K562 (cell line): ENCODE results near the gene SANBR. TPM values are rescaled to one million over a fixed set of nuclear protein-coding genes. Genes with fewer than 3 reads are reported as not detected.

Source experiments
- DACH1 ChIP-seq: fragments of 450-650 bp; IDR thresholded peaks from 2 replicates; pipeline ENCODE4 v1.6.1; 2018; ENCODE audit not compliant: partially characterized antibody
- ETV5 ChIP-seq: sonication (generic); formaldehyde crosslinking; IDR thresholded peaks from 2 replicates; pipeline ENCODE4 v1.4.0; 2020; ENCODE audit warnings: low read depth, mild to moderate bottlenecking, missing genetic modification reagents
- NR1H2 ChIP-seq: sonication (generic); formaldehyde crosslinking; IDR thresholded peaks from 2 replicates; pipeline ENCODE4 v1.4.0; 2020; ENCODE audit warnings: mild to moderate bottlenecking, missing genetic modification reagents
- RHOXF2B ChIP-seq: fragments of 250-450 bp; sonication (Bioruptor Pico); conservative IDR thresholded peaks from 2 replicates; pipeline ENCODE4 v1.5.1; 2021
- TEAD1 ChIP-seq, 2 experiments: fragments of 450-650 bp in 1 of 2; sonication (generic) in 1 of 2; formaldehyde crosslinking; IDR thresholded peaks; 2 replicates each; pipeline versions ENCODE4 v1.4.0 to v1.8.0; 2020 to 2022; ENCODE audit warnings: mild to moderate bottlenecking in 2 of 2, missing genetic modification reagents in 1 of 2
- ZBTB11 ChIP-seq, 3 experiments: fragments of 200-800 bp in 1 of 3; fragments of 250-450 bp in 1 of 3; fragments of 450-650 bp in 1 of 3; sonication (Bioruptor Pico) in 1 of 3; sonication (Bioruptor generic) in 1 of 3; formaldehyde crosslinking in 1 of 3; IDR thresholded peaks; 2 replicates each; pipeline versions ENCODE4 v1.6.1 to v1.8.0; 2016 to 2022; ENCODE audit warnings: mild to moderate bottlenecking in 2 of 3, missing genetic modification characterization in 2 of 3, missing compliant biosample characterization in 1 of 3, moderate library complexity in 1 of 3
- ZKSCAN3 ChIP-seq: fragments of 250-450 bp; sonication (Bioruptor Pico); IDR thresholded peaks from 2 replicates; pipeline ENCODE4 v1.4.0; 2020
- ZNF407 ChIP-seq: fragments of 450-650 bp; IDR thresholded peaks from 2 replicates; pipeline ENCODE4 v1.6.1; 2016; ENCODE audit warnings: low read depth
- ZNF551 ChIP-seq: fragments of 250-450 bp; sonication (Bioruptor Pico); IDR thresholded peaks from 2 replicates; pipeline ENCODE4 v1.5.0; 2021; ENCODE audit warnings: mild to moderate bottlenecking, moderate library complexity
- polyA plus RNA-seq, 8 experiments: library from polyadenylated mRNA; depleted of rRNA in 4 of 8; stranded (reverse) in 5 of 8; unstranded in 3 of 8; fragments of >200 nt; fragmentation: Nextera tagmentation in 2 of 8; fragmentation: Illumina TruSeq in 1 of 8; extraction: Ambion mirVana in 2 of 8; extraction: Trizol in 1 of 8; gene quantifications; 2 replicates each; pipeline versions ENCODE4 v1.2.1 to v1.2.3, GENCODE V29; 2011 to 2014; ENCODE audit warnings: inconsistent platforms in 1 of 8, missing spikeins in 1 of 8
- total RNA-seq, 7 experiments: library from RNA; depleted of rRNA in 6 of 7; stranded (reverse); fragments of >200 nt in 6 of 7; fragmentation: Illumina TruSeq in 2 of 7; extraction: Trizol in 2 of 7; gene quantifications; 2 replicates each; pipeline versions ENCODE4 v1.2.1 to v1.2.3, GENCODE V29; 2011 to 2021; ENCODE audit warnings: low replicate concordance in 1 of 7
- TF ChIP-seq, protein P1 (sequence below): fragments of 250-450 bp; sonication (Bioruptor Pico); IDR thresholded peaks from 2 replicates; pipeline ENCODE4 v1.5.0; 2020; ENCODE audit warnings: mild to moderate bottlenecking, borderline replicate concordance

SANBR gene
- total and polyA plus RNA-seq, 9 of the 15 experiments (the other 6 are each of a cell fraction or from before 2014, with no cell fraction given), result 1.5 to 7.7 (median 6.2) TPM

- TF ChIP-seq ZNF551 (CRISPR knock-in tag) (no peak), ZKSCAN3 (CRISPR knock-in tag) (no peak), ZBTB11 (CRISPR knock-in tag; IDR thresholded peaks at IDR 0.05) (peak in 1 of 3 experiments; percentile 96; a peak in 1 of 6 replicates), RHOXF2B (CRISPR knock-in tag) (no peak), NR1H2 (CRISPR knock-in tag) (no peak), TEAD1 (CRISPR knock-in tag; IDR thresholded peaks at IDR 0.05) (peak in 1 of 2 experiments; percentile 81; a peak in 2 of 4 replicates), ZNF407 (no peak), DACH1 (peak; percentile 37), ETV5 (CRISPR knock-in tag) (no peak)
- TF ChIP-seq, protein P1, sequence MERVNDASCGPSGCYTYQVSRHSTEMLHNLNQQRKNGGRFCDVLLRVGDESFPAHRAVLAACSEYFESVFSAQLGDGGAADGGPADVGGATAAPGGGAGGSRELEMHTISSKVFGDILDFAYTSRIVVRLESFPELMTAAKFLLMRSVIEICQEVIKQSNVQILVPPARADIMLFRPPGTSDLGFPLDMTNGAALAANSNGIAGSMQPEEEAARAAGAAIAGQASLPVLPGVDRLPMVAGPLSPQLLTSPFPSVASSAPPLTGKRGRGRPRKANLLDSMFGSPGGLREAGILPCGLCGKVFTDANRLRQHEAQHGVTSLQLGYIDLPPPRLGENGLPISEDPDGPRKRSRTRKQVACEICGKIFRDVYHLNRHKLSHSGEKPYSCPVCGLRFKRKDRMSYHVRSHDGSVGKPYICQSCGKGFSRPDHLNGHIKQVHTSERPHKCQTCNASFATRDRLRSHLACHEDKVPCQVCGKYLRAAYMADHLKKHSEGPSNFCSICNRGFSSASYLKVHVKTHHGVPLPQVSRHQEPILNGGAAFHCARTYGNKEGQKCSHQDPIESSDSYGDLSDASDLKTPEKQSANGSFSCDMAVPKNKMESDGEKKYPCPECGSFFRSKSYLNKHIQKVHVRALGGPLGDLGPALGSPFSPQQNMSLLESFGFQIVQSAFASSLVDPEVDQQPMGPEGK, result 0 out of 2 replicates have a peak, but pooled peaks have one; percentile 47
Observed at GRCh38 chr2:61017556-61018317, 47.9 kb upstream of the SANBR start, which contains the start of the genes PEX13 and PUS10 (continued).
